ENCODE data around the gene PRXL2B.
"Not testable (repeated sequence)": the region's sequence is repeated elsewhere in the genome, so short reads cannot be mapped to it uniquely, and the experiment has no call there.

PRXL2B gene

GRCh38 chr1:2612591-2613365 lies 26.2 kb downstream of the PRXL2B start:
- DNase-seq (ENCODE audit: low read depth in 2 of 2) = no peak

GRCh38 chr1:2614145-2614544 lies 27.6 kb downstream of the PRXL2B start:
- DNase-seq (ENCODE audit: low read depth in 2 of 2) = no peak

GRCh38 chr1:2617971-2618470 lies 31.4 kb downstream of the PRXL2B start:
- no peak for DNase-seq (ENCODE audit: low read depth in 2 of 2)

- DNase-seq (ENCODE audit: low read depth in 2 of 2) = no peak
These were observed 37.2 kb downstream of the PRXL2B start for GRCh38 chr1:2623571-2624337.

GRCh38 chr1:2624735-2625300 lies 38.2 kb downstream of the PRXL2B start:
- no peak for DNase-seq (ENCODE audit: low read depth in 2 of 2)

- no peak for DNase-seq (ENCODE audit: low read depth in 2 of 2)
These were observed 38.7 kb downstream of the PRXL2B start for GRCh38 chr1:2625311-2625710.

GRCh38 chr1:2625748-2626147 lies 39.2 kb downstream of the PRXL2B start:
- DNase-seq (ENCODE audit: low read depth in 2 of 2) = not testable (repeated sequence)

- no peak for DNase-seq (ENCODE audit: low read depth in 2 of 2)
These were observed 41.2 kb downstream of the PRXL2B start for GRCh38 chr1:2627746-2628145.

- DNase-seq (ENCODE audit: low read depth in 2 of 2) = no peak
These were observed 41.8 kb downstream of the PRXL2B start for GRCh38 chr1:2628191-2628932.

- no peak for DNase-seq (ENCODE audit: low read depth in 2 of 2)
These were observed 42.5 kb downstream of the PRXL2B start for GRCh38 chr1:2628933-2629626.

GRCh38 chr1:2629627-2630497 lies 43.3 kb downstream of the PRXL2B start:
- no peak for DNase-seq (ENCODE audit: low read depth in 2 of 2)

- no peak for DNase-seq (ENCODE audit: low read depth in 2 of 2)
These were observed 44.0 kb downstream of the PRXL2B start for GRCh38 chr1:2630498-2631135.

GRCh38 chr1:2631136-2632050 lies 44.8 kb downstream of the PRXL2B start:
- DNase-seq (ENCODE audit: low read depth in 2 of 2) = no peak

- no peak for DNase-seq (ENCODE audit: low read depth in 2 of 2)
These were observed 45.5 kb downstream of the PRXL2B start for GRCh38 chr1:2632051-2632430.

GRCh38 chr1:2632561-2633361 lies 46.2 kb downstream of the PRXL2B start, which contains the start of gene MMEL1:
TSS of gene MMEL1 (minus strand) at chr1:2633016. CDS start at chr1:2629484, 3,532 bp downstream.
- no peak for DNase-seq (ENCODE audit: low read depth in 2 of 2)

- no peak for DNase-seq (ENCODE audit: low read depth in 2 of 2)
These were observed 46.9 kb downstream of the PRXL2B start for GRCh38 chr1:2633366-2633935.

- DNase-seq (ENCODE audit: low read depth in 2 of 2) = no peak
These were observed 47.4 kb downstream of the PRXL2B start for GRCh38 chr1:2633936-2634491.
